Heart left ventricle (tissue), 16 donors: ENCODE data around the gene RABGAP1. TPM values are rescaled to one million over a fixed set of nuclear protein-coding genes. Genes with fewer than 3 reads are reported as not detected.

Experiments
- ATAC-seq, 4 donors: fragments of 200-7000 bp; cut with Tn5 transposase; one replicate each; pipeline ENCODE4 v1.9.1; 2020 to 2022; ENCODE audit warnings: moderate library complexity in 4 of 4, mild to moderate bottlenecking in 3 of 4, moderate number of reproducible peaks in 1 of 4
- DNase-seq, 5 donors: peaks; one replicate each; pipeline ENCODE4 v3.0.0-alpha.2; 2020
- H3K27ac ChIP-seq, 12 donors: fragments of 200-600 bp; sonication (generic) in 4 of 12; one replicate each; pipeline versions ENCODE4 v1.5.0 to v1.8.0; 2016 to 2022; ENCODE audit warnings: mild to moderate bottlenecking in 2 of 12
- H3K27me3 ChIP-seq, 9 donors: fragments of 200-600 bp; sonication (generic) in 2 of 9; one replicate each; pipeline versions ENCODE4 v1.5.1 to v1.8.0; 2016 to 2022; ENCODE audit warnings: mild to moderate bottlenecking in 3 of 9
- H3K36me3 ChIP-seq, 9 donors: fragments of 200-600 bp; sonication (generic) in 2 of 9; one replicate each; pipeline versions ENCODE4 v1.5.0 to v1.8.0; 2018 to 2022; ENCODE audit warnings: mild to moderate bottlenecking in 2 of 9
- H3K4me1 ChIP-seq, 12 donors: fragments of 200-600 bp; sonication (generic) in 4 of 12; one replicate each; pipeline versions ENCODE4 v1.5.0 to v1.8.0; 2016 to 2022; ENCODE audit warnings: mild to moderate bottlenecking in 3 of 12
- H3K4me3 ChIP-seq, 12 donors: fragments of 200-600 bp; sonication (generic) in 4 of 12; one replicate each; pipeline versions ENCODE4 v1.5.0 to v1.8.0; 2017 to 2022; ENCODE audit warnings: mild to moderate bottlenecking in 9 of 12, moderate library complexity in 4 of 12
- H3K9me3 ChIP-seq, 12 donors: fragments of 200-600 bp; sonication (generic) in 4 of 12; one replicate each; pipeline versions ENCODE4 v1.5.0 to v1.8.0; 2016 to 2022; ENCODE audit warnings: mild to moderate bottlenecking in 1 of 12
- CTCF ChIP-seq, 12 donors: fragments of 200-600 bp; sonication (generic) in 4 of 12; IDR thresholded peaks; one replicate each; pipeline versions ENCODE4 v1.5.0 to v1.8.0; 2018 to 2022; ENCODE audit warnings: antibody characterized with exemption in 12 of 12, mild to moderate bottlenecking in 5 of 12
- POLR2A ChIP-seq, 2 donors: fragments of 450-650 bp; IDR thresholded peaks; one replicate each; pipeline ENCODE4 v1.6.1; 2017; ENCODE audit warnings: antibody characterized with exemption in 2 of 2, mild to moderate bottlenecking in 2 of 2, moderate library complexity in 2 of 2
- WGBS, 4 donors: extraction: QIAGEN DNeasy Blood & Tissue Kit in 2 of 4; methylation state at CpG; one replicate each; pipeline versions ENCODE4 v1.1.5 to v1.1.7; 2013 to 2018; 5-methylcytosine and 5-hydroxymethylcytosine counted together
- intact Hi-C, 10 donors: fragments of 100-400 bp; cut with DNase I; formaldehyde crosslinking; loops; one replicate each; pipeline versions ENCODE4 v1.11.1 to v1.14.2; 2022
- long read RNA-seq, 3 donors: library from polyadenylated mRNA; unstranded; transcript quantifications; one replicate each; pipeline ENCODE4 v2.0.0, GENCODE V29; 2020 to 2021
- polyA plus RNA-seq, 2 donors: library from polyadenylated mRNA; stranded (reverse); fragments of 200-250 nt; gene quantifications; one replicate each; pipeline ENCODE4 v1.2.3, GENCODE V29; 2013
- total RNA-seq, 9 donors: library from RNA; depleted of rRNA in 2 of 9; stranded (reverse); fragments of >200 nt in 2 of 9; fragmentation: NEBNext Ultra II Directional in 3 of 9; extraction: Animal tissue kit (Norgen Biotek cat#: 25700) in 3 of 9; gene quantifications; one replicate each; pipeline versions ENCODE4 v1.1.0 to v1.2.4, GENCODE V29; 2016 to 2023
- donor health status: ischemic (EF 13 %, LVEDD 7.1; RV severe dilation, severe dysfunction).
- donor health status: healthy with polysubstance abuse.
- donor health status: DM: no; HTN: yes; CAD: no.
- donor health status: DM: no; HTN: no; CAD: no.
- donor health status: ischemic (EF 25% LVEDD 6.9; RV normal size, moderate dysfunction).
- donor health status: ischemic (EF 25% LVEDD 5.7; RV mildly dilated, moderate dysfunction).
- donor health status: healthy.
- donor health status: DM: yes; HTN: yes; CAD: no.
- donor health status: ischemic (EF 35%, LVEDD 5.7; RV mildly dilated, moderate dysfunction).
- donor health status: nonischemic (EF 11% LVEDD 7.7; RV severe dilation, severe dysfunction).
- donor health status: DM: yes; HTN: yes; CAD: no.
- donor health status: PGD.
- donor health status: ischemic (EF 29% LVEDD 5.4; RV normal size, mild dysfunction).
- donor health status: nonischemic (EF 23%, LVEDD 6.1; RV moderate dilation, normal function).

The RABGAP1 gene
- total RNA-seq (10 to 100 TPM; 22.0 to 62.2 (median 45.1) TPM), polyA plus RNA-seq (10 to 100 TPM; 11.8 to 18.0 TPM)
- long read RNA-seq, donor 1, full-length matches to known transcripts = 32 of 66 reads
- long read RNA-seq, donor 1, partial matches to known transcripts = 11 of 66 reads
- long read RNA-seq, donor 1, other reads (novel, unspliced or antisense) = 23 of 66 reads
- long read RNA-seq, donor 2, full-length matches to known transcripts = 3 of 42 reads
- long read RNA-seq, donor 2, partial matches to known transcripts = 29 of 42 reads
- long read RNA-seq, donor 2, other reads (novel, unspliced or antisense) = 10 of 42 reads
- long read RNA-seq, donor 3, full-length matches to known transcripts = 35 of 70 reads
- long read RNA-seq, donor 3, partial matches to known transcripts = 12 of 70 reads
- long read RNA-seq, donor 3, other reads (novel, unspliced or antisense) = 23 of 70 reads

- Histone ChIP-seq H3K27me3 (no peaks in the 10 kb centered on the region), H3K9me3 (no peaks in the 10 kb centered on the region), H3K4me3 (peak within 1 kb of the TSS; percentile 74 to 99 (median 86)), H3K27ac (peak within 1 kb of the TSS; percentile 69 to 95 (median 90)), H3K4me1 (peaks cover 0 to 42% (median 32%) of the 10 kb centered on the region in 12 donors), H3K36me3 (peaks cover 0 to 41% (median 24%) of the 10 kb centered on the region in 9 donors)
- ATAC-seq = peak; percentile 98 to 100 (median 99)
- TF ChIP-seq POLR2A (IDR thresholded peaks at IDR 0.05) = peak in 1 of 2 donors; percentile 82
- no peak for TF ChIP-seq CTCF (IDR thresholded peaks at IDR 0.05)
- intact Hi-C loops = loop anchor here in 3 of 10 donors (2.0 to 5.0 kb wide), 5 partner anchors 34 to 51 kb away; partner anchors contain the start of gene RC3H2 (in 2 of the 3)
- DNase-seq = peak; percentile 99 to 100 (median 100)
- 0 to 1% (median 1%) methylated on average over 12 to 54 of the region's 54 CpGs for WGBS, 4 donors
Measured at GRCh38 chr9:122940749-122941581, at the start of gene RABGAP1. TSS of gene RABGAP1 (plus strand) at chr9:122941020. CDS start at chr9:122957060, 16,040 bp downstream.

GRCh38 chr9:122897969-122898368 is 42.9 kb upstream of the RABGAP1 start:
- H3K4me1 ChIP-seq = peaks cover 0 to 50% (median 23%) of the 10 kb centered on the region in 12 donors
- TF ChIP-seq CTCF (IDR thresholded peaks at IDR 0.05) (no peak), POLR2A (IDR thresholded peaks at IDR 0.05) (no peak)
- DNase-seq (no peak), ATAC-seq (no peak)
- H3K4me3 ChIP-seq = no peak overlapping the region
- no peaks in the 10 kb centered on the region for H3K27me3 ChIP-seq
- 94 to 98% (median 94%) methylated on average over 1 of the region's 1 CpG for WGBS, 4 donors
- intact Hi-C loops = no loop called here
- no peaks in the 10 kb centered on the region for H3K9me3 ChIP-seq
- H3K27ac ChIP-seq = no peak overlapping the region
- H3K36me3 ChIP-seq = peaks cover 0 to 53% (median 46%) of the 10 kb centered on the region in 9 donors

- TF ChIP-seq POLR2A (IDR thresholded peaks at IDR 0.05) (no peak), CTCF (IDR thresholded peaks at IDR 0.05) (no peak)
- peaks cover 0 to 26% (median 18%) of the 10 kb centered on the region in 9 donors for H3K36me3 ChIP-seq
- H3K9me3 ChIP-seq = no peaks in the 10 kb centered on the region
- no peak for DNase-seq
- peak overlapping the region in 3 of 12 donors; percentile 1 to 47 (median 3) for H3K4me3 ChIP-seq
- H3K27me3 ChIP-seq = no peaks in the 10 kb centered on the region
- 47 to 57% (median 54%) methylated on average over 2 of the region's 2 CpGs for WGBS, 4 donors
- peaks cover 3 to 64% (median 36%) of the 10 kb centered on the region in 12 donors for H3K4me1 ChIP-seq
- H3K27ac ChIP-seq = peak overlapping the region in 1 of 12 donors; percentile 83
- no peak for ATAC-seq
- intact Hi-C loops = loop anchor here in 2 of 10 donors (10.0 kb wide), 2 partner anchors 94 to 364 kb away; partner anchors contain the start of gene STRBP (in 1 of the 2)
Measured at GRCh38 chr9:122900791-122901190, 40.0 kb upstream of the RABGAP1 start.
